ENCODE measurements around the gene ERGIC3. TPM values are rescaled to one million over a fixed set of nuclear protein-coding genes. Genes with fewer than 3 reads are reported as not detected.

The ERGIC3 gene
- total RNA-seq, 1 donor from 2014 or later, result 113 TPM

GRCh38 chr20:35583636-35584560 is 42.0 kb downstream of the ERGIC3 start:
- DNase-seq (ENCODE audit: extremely low spot score in 2 of 2), result no peak
- no peak overlapping the region for H3K27ac ChIP-seq
- H3K4me1 ChIP-seq, result no peaks in the 10 kb centered on the region
- no peaks in the 10 kb centered on the region for H3K27me3 ChIP-seq
- no peak overlapping the region for H3K4me3 ChIP-seq
- H3K36me3 ChIP-seq, result no peaks in the 10 kb centered on the region
- TF ChIP-seq POLR2A (IDR thresholded peaks at IDR 0.05), result no peak
- no peak for TF ChIP-seq POLR2AphosphoS5 (IDR thresholded peaks at IDR 0.05; ENCODE audit: insufficient read depth in 1 of 2, low read depth in 1 of 2)
- no peak for TF ChIP-seq CTCF (IDR thresholded peaks at IDR 0.05)
- intact Hi-C loops (cut with DNase I), result no loop called here
- no peaks in the 10 kb centered on the region for H3K9me3 ChIP-seq

- intact Hi-C loops (cut with DNase I), result no loop called here
- TF ChIP-seq POLR2AphosphoS5 (IDR thresholded peaks at IDR 0.05; ENCODE audit: insufficient read depth in 1 of 2, low read depth in 1 of 2) (no peak), CTCF (IDR thresholded peaks at IDR 0.05) (no peak), POLR2A (IDR thresholded peaks at IDR 0.05) (no peak)
- no peak for DNase-seq (ENCODE audit: extremely low spot score in 2 of 2)
These were observed 45.0 kb downstream of the ERGIC3 start for GRCh38 chr20:35586751-35587425.

GRCh38 chr20:35587436-35587835 is 45.6 kb downstream of the ERGIC3 start:
- Histone ChIP-seq H3K4me1 (no peaks in the 10 kb centered on the region), H3K27ac (no peak overlapping the region), H3K36me3 (no peaks in the 10 kb centered on the region), H3K4me3 (no peak overlapping the region), H3K27me3 (no peaks in the 10 kb centered on the region), H3K9me3 (no peaks in the 10 kb centered on the region)
- DNase-seq (ENCODE audit: extremely low spot score in 2 of 2), result no peak
- intact Hi-C loops (cut with DNase I), result no loop called here
- no peak for TF ChIP-seq POLR2A (IDR thresholded peaks at IDR 0.05)
- TF ChIP-seq POLR2AphosphoS5 (IDR thresholded peaks at IDR 0.05; ENCODE audit: insufficient read depth in 1 of 2, low read depth in 1 of 2), result no peak
- no peak for TF ChIP-seq CTCF (IDR thresholded peaks at IDR 0.05)

More at GRCh38 chr20:35586751-35587425, 45.0 kb downstream of the ERGIC3 start:
- no peaks in the 10 kb centered on the region for H3K4me1 ChIP-seq
- no peaks in the 10 kb centered on the region for H3K36me3 ChIP-seq
- H3K9me3 ChIP-seq, result no peaks in the 10 kb centered on the region
- H3K27ac ChIP-seq, result no peak overlapping the region
- H3K27me3 ChIP-seq, result no peaks in the 10 kb centered on the region
- no peak overlapping the region for H3K4me3 ChIP-seq

GRCh38 chr20:35588397-35588796 is 46.5 kb downstream of the ERGIC3 start:
- DNase-seq (ENCODE audit: extremely low spot score in 2 of 2), result no peak
- Histone ChIP-seq H3K27me3 (no peaks in the 10 kb centered on the region), H3K36me3 (no peaks in the 10 kb centered on the region), H3K4me1 (no peaks in the 10 kb centered on the region), H3K27ac (no peak overlapping the region), H3K9me3 (no peaks in the 10 kb centered on the region), H3K4me3 (no peak overlapping the region)
- intact Hi-C loops (cut with DNase I), result no loop called here
- no peak for TF ChIP-seq POLR2AphosphoS5 (IDR thresholded peaks at IDR 0.05; ENCODE audit: insufficient read depth in 1 of 2, low read depth in 1 of 2)
- TF ChIP-seq CTCF (IDR thresholded peaks at IDR 0.05), result no peak
- no peak for TF ChIP-seq POLR2A (IDR thresholded peaks at IDR 0.05)

All from vagina (tissue), 2 donors.